Neural cell (in vitro differentiated cells): ENCODE measurements around the gene CRYBB1. TPM values are rescaled to one million over a fixed set of nuclear protein-coding genes. Genes with fewer than 3 reads are reported as not detected.

ENCODE experiments used
- H2AFZ ChIP-seq: fragments of 200-600, 300-800 bp; sonication (generic), shearing (Covaris generic); 2 replicates; pipeline ENCODE4 v1.6.0; 2014; ENCODE audit warnings: low read depth, mild to moderate bottlenecking, antibody characterized with exemption, low read length, moderate library complexity
- H3F3A ChIP-seq: fragments of 200-600 bp; shearing (Covaris generic); 2 replicates; pipeline ENCODE4 v1.6.1; 2016; ENCODE audit warnings: mild to moderate bottlenecking, moderate library complexity, mixed read lengths, antibody characterized with exemption, low read length; ENCODE audit not compliant: insufficient read depth, poor library complexity, severe bottlenecking
- H3K27ac ChIP-seq: fragments of 200-600, 300-800 bp; sonication (generic), shearing (Covaris generic); 2 replicates; pipeline ENCODE4 v1.5.1; 2014; ENCODE audit warnings: mild to moderate bottlenecking, low read length, moderate library complexity
- H3K27me3 ChIP-seq: fragments of 300-800, 200-600 bp; sonication (generic), shearing (Covaris generic); 2 replicates; pipeline ENCODE4 v1.6.0; 2014; ENCODE audit warnings: mild to moderate bottlenecking, low read depth, low read length, moderate library complexity; ENCODE audit not compliant: insufficient read depth
- H3K36me3 ChIP-seq: fragments of 300-800, 200-600 bp; sonication (generic), shearing (Covaris generic); 2 replicates; pipeline ENCODE4 v1.5.1; 2014; ENCODE audit warnings: mild to moderate bottlenecking, antibody characterized with exemption, low read length, moderate library complexity; ENCODE audit not compliant: insufficient read depth
- H3K4me2 ChIP-seq: fragments of 300-800, 200-600 bp; sonication (generic), shearing (Covaris generic); 2 replicates; pipeline ENCODE4 v1.6.0; 2014; ENCODE audit warnings: mild to moderate bottlenecking, low read length
- H3K4me3 ChIP-seq: fragments of 300-800, 200-600 bp; sonication (generic), shearing (Covaris generic); 2 replicates; pipeline ENCODE4 v1.5.1; 2014; ENCODE audit warnings: mild to moderate bottlenecking, low read length, moderate library complexity
- H3K79me2 ChIP-seq: fragments of 200-600 bp; shearing (Covaris generic); replicated peaks from 2 replicates; pipeline ENCODE4 v1.6.0; 2014; ENCODE audit warnings: mild to moderate bottlenecking, low read length, moderate library complexity; ENCODE audit not compliant: insufficient read depth
- H3K9ac ChIP-seq: fragments of 300-800, 200-600 bp; sonication (generic), shearing (Covaris generic); 2 replicates; pipeline ENCODE4 v1.6.1; 2016; ENCODE audit warnings: mild to moderate bottlenecking, low read length, mixed read lengths
- H3K9me2 ChIP-seq: fragments of 200-600 bp; shearing (Covaris generic); 2 replicates; pipeline ENCODE4 v1.6.1; 2016; ENCODE audit warnings: mild to moderate bottlenecking, low read length, mixed read lengths; ENCODE audit not compliant: insufficient read depth
- H3K9me3 ChIP-seq: fragments of 200-600, 300-800 bp; sonication (generic), shearing (Covaris generic); 2 replicates; pipeline ENCODE4 v1.6.1; 2016; ENCODE audit warnings: mild to moderate bottlenecking, mixed run types, low read length, moderate library complexity, mixed read lengths
- H4K20me1 ChIP-seq: fragments of 200-600 bp; shearing (Covaris generic); 2 replicates; pipeline ENCODE4 v1.6.1; 2016; ENCODE audit warnings: mild to moderate bottlenecking, mixed run types; ENCODE audit not compliant: insufficient read depth
- CTCF ChIP-seq: fragments of 450-650 bp; IDR thresholded peaks from 2 replicates; pipeline ENCODE4 v1.5.1; 2014; ENCODE audit warnings: antibody characterized with exemption, mild to moderate bottlenecking, moderate library complexity; ENCODE audit not compliant: poor library complexity, severe bottlenecking
- EP300 ChIP-seq: fragments of 450-650 bp; conservative IDR thresholded peaks from 2 replicates; pipeline ENCODE4 v1.6.1; 2014; ENCODE audit warnings: antibody characterized with exemption, mild to moderate bottlenecking, moderate library complexity; ENCODE audit not compliant: poor library complexity, severe bottlenecking
- EZH2 ChIP-seq: fragments of 200-600, 300-800 bp; shearing (Covaris generic), sonication (generic); IDR thresholded peaks from 2 replicates; pipeline ENCODE4 v1.6.1; 2014; ENCODE audit warnings: antibody characterized with exemption, low read length, borderline replicate concordance, mild to moderate bottlenecking; ENCODE audit not compliant: insufficient read depth, poor library complexity, severe bottlenecking
- MXI1 ChIP-seq: fragments of 450-650 bp; conservative IDR thresholded peaks from 2 replicates; pipeline ENCODE4 v1.6.1; 2014; ENCODE audit warnings: antibody characterized with exemption, mild to moderate bottlenecking; ENCODE audit not compliant: poor library complexity, severe bottlenecking
- POLR2AphosphoS5 ChIP-seq: IDR thresholded peaks from 2 replicates; pipeline ENCODE4 v1.6.1; 2012
- RAD21 ChIP-seq: fragments of 450-650 bp; conservative IDR thresholded peaks from 2 replicates; pipeline ENCODE4 v1.6.1; 2014; ENCODE audit warnings: antibody characterized with exemption, mild to moderate bottlenecking, moderate library complexity
- SMC3 ChIP-seq: fragments of 450-650 bp; conservative IDR thresholded peaks from 2 replicates; pipeline ENCODE4 v1.6.1; 2014; ENCODE audit warnings: antibody characterized with exemption, mild to moderate bottlenecking, moderate library complexity; ENCODE audit not compliant: poor library complexity
- TAF1 ChIP-seq: IDR thresholded peaks from 2 replicates; pipeline ENCODE4 v1.6.1; 2012; ENCODE audit warnings: low read depth
- polyA plus RNA-seq: library from polyadenylated mRNA; depleted of rRNA; stranded (reverse); fragments of >200 nt; gene quantifications from 2 replicates; pipeline ENCODE4 v1.2.3, GENCODE V29; 2014
- TF ChIP-seq, protein P1 (sequence below): IDR thresholded peaks from 2 replicates; pipeline ENCODE4 v1.6.1; 2012; ENCODE audit warnings: borderline replicate concordance

The CRYBB1 gene
- polyA plus RNA-seq, 1 donor from 2014 or later: not detected

- Histone ChIP-seq H3K27ac (peak within 1 kb of the TSS; percentile 94), H3K4me3 (peak within 1 kb of the TSS; percentile 98), H3F3A (peaks cover 4% of the 10 kb centered on the region), H3K4me2 (peak within 1 kb of the TSS; percentile 87), H3K9ac (peak within 1 kb of the TSS; percentile 100), H3K9me3 (no peaks in the 10 kb centered on the region), H2AFZ (peak within 1 kb of the TSS; percentile 95), H4K20me1 (peaks cover 21% of the 10 kb centered on the region), H3K79me2 (peaks cover 54% of the 10 kb centered on the region), H3K9me2 (no peaks in the 10 kb centered on the region), H3K27me3 (no peaks in the 10 kb centered on the region), H3K36me3 (no peaks in the 10 kb centered on the region)
- TF ChIP-seq, protein P1, sequence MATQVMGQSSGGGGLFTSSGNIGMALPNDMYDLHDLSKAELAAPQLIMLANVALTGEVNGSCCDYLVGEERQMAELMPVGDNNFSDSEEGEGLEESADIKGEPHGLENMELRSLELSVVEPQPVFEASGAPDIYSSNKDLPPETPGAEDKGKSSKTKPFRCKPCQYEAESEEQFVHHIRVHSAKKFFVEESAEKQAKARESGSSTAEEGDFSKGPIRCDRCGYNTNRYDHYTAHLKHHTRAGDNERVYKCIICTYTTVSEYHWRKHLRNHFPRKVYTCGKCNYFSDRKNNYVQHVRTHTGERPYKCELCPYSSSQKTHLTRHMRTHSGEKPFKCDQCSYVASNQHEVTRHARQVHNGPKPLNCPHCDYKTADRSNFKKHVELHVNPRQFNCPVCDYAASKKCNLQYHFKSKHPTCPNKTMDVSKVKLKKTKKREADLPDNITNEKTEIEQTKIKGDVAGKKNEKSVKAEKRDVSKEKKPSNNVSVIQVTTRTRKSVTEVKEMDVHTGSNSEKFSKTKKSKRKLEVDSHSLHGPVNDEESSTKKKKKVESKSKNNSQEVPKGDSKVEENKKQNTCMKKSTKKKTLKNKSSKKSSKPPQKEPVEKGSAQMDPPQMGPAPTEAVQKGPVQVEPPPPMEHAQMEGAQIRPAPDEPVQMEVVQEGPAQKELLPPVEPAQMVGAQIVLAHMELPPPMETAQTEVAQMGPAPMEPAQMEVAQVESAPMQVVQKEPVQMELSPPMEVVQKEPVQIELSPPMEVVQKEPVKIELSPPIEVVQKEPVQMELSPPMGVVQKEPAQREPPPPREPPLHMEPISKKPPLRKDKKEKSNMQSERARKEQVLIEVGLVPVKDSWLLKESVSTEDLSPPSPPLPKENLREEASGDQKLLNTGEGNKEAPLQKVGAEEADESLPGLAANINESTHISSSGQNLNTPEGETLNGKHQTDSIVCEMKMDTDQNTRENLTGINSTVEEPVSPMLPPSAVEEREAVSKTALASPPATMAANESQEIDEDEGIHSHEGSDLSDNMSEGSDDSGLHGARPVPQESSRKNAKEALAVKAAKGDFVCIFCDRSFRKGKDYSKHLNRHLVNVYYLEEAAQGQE: peak; percentile 90
- TF ChIP-seq EZH2: no peak
- TF ChIP-seq TAF1: peak; percentile 53
- TF ChIP-seq MXI1: peak; percentile 38
- TF ChIP-seq CTCF: no peak
- peak; percentile 81 for TF ChIP-seq POLR2AphosphoS5
- peak; percentile 46 for TF ChIP-seq EP300
- TF ChIP-seq SMC3: peak; percentile 35
- TF ChIP-seq RAD21: peak; percentile 33
These were observed 39.3 kb upstream of the CRYBB1 start, which contains the start of gene MIAT for GRCh38 chr22:26656891-26657851. Gene MIAT, plus strand, starts transcription at chr22:26657588.

DNA sequence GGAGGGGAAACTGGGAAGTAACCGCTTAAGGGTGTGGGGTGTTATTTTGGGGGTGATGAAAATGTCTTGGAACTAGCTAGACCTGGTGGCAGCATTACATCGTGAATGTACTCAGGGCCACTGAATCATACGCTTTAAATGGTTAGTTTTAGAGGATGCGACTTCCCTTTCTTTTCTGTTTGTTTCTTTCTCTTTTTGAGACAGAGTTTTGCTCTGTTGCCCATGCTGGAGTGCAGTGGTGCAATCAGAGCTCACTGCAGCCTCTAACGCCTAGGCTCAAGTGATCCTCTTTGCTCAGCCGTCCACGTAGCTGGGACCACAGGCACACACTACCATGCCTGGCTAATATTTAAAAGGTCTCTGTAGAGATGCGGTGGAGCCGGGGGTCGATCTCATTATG, 34.0 kb upstream of the CRYBB1 start:
- no peak overlapping the region for H3K9ac ChIP-seq
- no peaks in the 10 kb centered on the region for H4K20me1 ChIP-seq
- no peaks in the 10 kb centered on the region for H3K36me3 ChIP-seq
- H3K27ac ChIP-seq: no peak overlapping the region
- no peak overlapping the region for H2AFZ ChIP-seq
- no peaks in the 10 kb centered on the region for H3K9me3 ChIP-seq
- no peaks in the 10 kb centered on the region for H3K27me3 ChIP-seq
- no peak overlapping the region for H3K4me2 ChIP-seq
- H3K9me2 ChIP-seq: no peaks in the 10 kb centered on the region
- H3K4me3 ChIP-seq: no peak overlapping the region
- peaks cover 4% of the 10 kb centered on the region for H3K79me2 ChIP-seq
- no peaks in the 10 kb centered on the region for H3F3A ChIP-seq
- TF ChIP-seq SMC3 (no peak), CTCF (no peak), EZH2 (no peak), TAF1 (no peak), MXI1 (no peak), RAD21 (no peak), EP300 (no peak), POLR2AphosphoS5 (no peak)
- TF ChIP-seq, protein P1: no peak
